Measurements from ENCODE around the gene MAU2.

MAU2 gene

GRCh38 chr19:19306191-19306590 lies 14.4 kb upstream of the MAU2 start:
- ATAC-seq: no peak

- no peak for ATAC-seq
These were observed 12.3 kb upstream of the MAU2 start for GRCh38 chr19:19308373-19308772.

DNA sequence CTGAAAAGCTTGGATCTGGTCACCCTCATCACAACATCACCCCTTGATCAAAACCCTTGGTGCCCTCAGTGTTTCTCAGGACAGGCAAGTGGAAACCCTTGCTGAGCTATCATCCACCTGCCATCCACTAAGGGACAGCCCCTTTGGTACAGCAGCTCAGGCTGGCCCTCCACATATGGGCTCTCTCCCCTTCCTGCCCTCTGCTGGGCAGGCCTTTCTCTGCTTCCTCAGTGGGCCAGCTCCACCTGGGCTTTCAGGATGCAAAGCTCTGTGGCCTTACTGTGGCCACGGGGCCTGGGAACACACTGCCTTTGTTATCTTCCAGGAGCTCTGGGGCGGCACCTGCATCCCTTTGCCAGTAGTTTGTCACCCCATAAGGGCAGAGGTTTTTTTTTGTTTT lies 5.2 kb upstream of the MAU2 start:
- no peak for ATAC-seq

GRCh38 chr19:19316082-19316481 lies 4.5 kb upstream of the MAU2 start:
- no peak for ATAC-seq

- ATAC-seq: no peak
These were observed 783 bp upstream of the MAU2 start for GRCh38 chr19:19319732-19320360.

- ATAC-seq: no peak
These were observed 530 bp downstream of the MAU2 start for GRCh38 chr19:19321141-19321577.

GRCh38 chr19:19324059-19324770 lies 3.6 kb downstream of the MAU2 start:
- no peak for ATAC-seq

GRCh38 chr19:19327672-19328071 lies 7.0 kb downstream of the MAU2 start:
- no peak for ATAC-seq

DNA sequence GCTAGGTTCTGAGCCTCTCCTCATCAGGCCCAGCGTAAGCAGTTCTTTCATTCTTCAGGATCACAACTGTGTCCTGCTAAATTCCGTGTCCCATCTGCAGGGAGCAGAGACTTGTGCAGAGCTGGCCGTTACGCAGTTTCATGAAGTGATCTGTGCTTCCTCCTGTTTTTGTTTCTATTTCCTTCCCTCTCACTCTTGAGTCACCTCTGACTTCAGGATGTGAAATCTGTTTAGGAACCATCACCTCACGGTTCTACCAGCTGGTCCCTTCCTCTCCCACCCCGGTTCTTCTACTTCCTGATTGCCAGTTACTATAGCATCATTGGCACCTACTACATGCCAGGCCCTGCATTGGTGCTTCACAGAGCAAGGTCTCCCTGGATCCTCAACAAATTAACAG lies 8.5 kb downstream of the MAU2 start:
- peak in 1 of 2 donors; percentile 49 for ATAC-seq

DNA sequence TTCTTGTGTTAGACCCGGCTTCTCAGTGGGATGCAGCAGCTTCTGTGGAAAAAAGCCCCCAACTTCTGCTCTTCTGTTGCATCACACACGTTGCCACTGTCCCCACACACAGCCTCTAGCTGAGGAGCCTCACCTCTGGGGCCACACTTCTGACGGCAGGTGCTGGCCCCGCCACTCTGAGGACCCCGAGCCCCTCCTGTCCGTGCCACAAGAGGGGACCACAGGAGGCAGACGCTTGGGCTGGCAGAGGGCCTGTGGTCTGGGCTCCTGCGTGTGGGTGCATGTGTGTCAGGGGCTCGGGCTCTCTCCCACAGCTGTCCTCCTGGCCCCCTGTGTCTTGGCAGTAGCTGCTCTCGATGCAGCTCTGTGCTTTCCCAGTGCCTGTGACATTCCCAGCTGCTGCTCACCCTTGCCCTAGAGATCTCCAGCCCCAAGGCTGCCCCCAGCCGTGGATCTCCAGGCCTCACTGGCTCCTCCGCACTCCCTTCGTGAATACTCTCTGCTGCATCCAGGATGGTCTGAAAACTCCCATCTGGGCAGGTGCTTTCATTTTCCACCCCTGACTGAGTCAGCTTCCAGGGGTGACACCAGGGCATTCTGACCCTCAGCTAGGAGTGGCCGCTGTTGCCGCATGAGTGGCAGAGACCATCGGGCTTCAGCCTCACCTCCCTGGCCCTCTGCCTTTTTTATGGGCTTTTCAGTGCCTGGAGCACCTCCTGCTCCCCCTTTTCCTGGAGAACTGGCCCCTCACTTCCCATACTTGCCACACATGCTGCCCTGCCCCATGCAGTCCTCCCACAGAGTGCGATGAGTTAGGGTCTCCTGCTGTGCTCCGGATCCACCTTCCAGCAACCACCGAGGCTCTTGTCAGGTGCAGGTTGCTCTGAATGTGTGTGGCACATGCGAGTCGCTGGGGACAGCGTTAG lies 13.7 kb downstream of the MAU2 start:
- no peak for ATAC-seq

- no peak for ATAC-seq
These were observed 14.3 kb downstream of the MAU2 start for GRCh38 chr19:19334989-19335344.

DNA sequence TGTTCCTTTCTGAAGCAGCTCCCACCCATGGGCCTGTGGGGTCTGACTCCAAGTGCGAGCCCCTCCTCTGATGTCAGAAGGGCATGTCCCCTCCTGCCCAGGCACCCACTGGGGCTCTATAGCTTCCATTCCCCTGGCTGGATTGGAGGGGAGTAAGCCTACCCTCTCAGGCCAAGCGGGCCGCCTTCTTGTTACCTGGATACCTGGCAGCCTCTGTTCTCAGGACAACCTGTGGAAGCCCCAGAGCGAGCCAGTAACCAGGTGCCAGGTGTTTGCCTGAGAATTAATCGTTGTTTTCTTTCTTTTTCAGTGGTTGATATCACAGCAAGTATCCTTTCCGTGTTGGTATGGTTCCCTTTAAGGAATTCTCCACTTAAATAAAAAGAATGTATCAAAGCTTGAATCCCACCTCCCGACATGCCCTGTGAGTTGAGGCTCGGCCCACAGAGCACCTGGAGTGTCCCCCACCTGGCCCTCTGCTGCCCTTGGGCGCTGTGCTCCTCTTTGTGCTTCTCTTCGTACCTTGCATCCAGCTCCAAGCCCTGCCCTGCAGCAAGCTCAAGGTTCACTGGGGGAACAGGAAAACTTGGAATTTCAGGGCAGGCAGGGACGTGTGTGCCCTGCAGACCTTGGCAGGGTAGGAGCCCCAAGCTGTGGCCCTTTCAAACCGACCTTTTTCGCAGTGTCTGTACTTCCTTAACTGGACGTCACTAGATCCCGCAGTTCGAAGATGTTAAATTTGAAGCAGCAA lies 15.0 kb downstream of the MAU2 start:
- ATAC-seq: no peak

- no peak for ATAC-seq
These were observed 16.0 kb downstream of the MAU2 start for GRCh38 chr19:19336597-19336996.

GRCh38 chr19:19337120-19337519 lies 16.5 kb downstream of the MAU2 start:
- ATAC-seq: no peak

- no peak for ATAC-seq
These were observed 17.5 kb downstream of the MAU2 start for GRCh38 chr19:19338082-19338481.

GRCh38 chr19:19341026-19341425 lies 20.4 kb downstream of the MAU2 start:
- no peak for ATAC-seq

DNA sequence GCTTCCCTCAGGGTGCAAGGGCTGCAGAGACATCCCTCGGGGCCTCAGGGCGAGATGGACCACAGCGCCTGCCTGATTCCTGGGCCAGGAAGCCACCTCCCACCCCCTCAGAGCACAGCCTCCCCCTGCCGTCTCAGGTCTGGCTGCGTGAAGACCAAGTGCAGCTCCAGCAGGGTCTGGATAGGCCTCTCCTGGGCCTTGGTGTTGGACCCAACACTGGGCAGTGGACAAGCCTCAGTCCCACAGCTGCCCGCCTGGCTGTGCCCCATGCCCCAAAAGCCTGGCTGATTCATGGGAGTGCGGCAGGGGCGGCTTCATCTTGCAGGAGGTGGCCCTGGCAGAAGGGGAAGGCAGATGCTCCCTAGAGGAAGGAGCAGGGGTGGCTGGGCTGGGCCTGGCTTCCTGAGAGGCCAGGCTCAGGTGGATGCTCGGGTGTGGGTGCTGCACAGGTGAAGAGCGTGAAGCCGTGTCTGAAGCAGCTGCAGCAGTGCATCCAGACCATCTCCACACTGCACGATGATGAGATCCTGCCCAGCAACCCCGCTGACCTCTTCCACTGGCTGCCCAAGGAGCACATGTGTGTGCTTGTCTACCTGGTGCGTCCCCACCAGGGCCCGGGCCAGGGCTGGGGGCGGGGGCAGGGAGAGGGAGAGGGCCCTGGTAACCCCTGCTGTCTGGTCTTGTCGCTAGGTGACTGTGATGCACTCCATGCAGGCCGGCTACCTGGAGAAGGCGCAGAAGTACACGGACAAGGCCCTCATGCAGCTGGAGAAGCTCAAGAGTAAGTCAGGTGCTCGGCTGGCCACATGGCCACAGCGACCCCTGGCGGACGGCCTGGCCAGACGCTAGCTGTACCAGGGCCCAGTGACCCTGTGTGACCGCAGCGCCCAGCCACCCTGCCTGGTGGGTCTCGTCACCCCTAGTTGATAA lies 21.7 kb downstream of the MAU2 start:
- ATAC-seq: no peak

DNA sequence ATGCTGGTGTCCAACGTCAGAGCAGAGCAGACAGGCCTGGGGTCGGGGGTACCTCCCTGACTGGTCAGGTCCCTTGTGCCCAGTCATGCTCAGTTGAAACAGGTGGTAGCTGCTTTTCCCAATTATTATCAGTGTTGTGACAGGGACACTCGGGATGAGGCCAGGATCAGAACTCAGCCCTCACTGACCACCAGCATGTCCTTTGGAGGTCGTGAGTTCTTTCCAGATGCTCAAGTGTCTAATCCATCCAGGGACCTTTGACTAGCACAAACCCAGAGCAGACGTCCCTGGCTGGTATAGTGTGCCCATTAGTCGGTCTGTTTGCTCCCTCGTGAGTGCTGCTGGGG lies 22.4 kb downstream of the MAU2 start:
- no peak for ATAC-seq

DNA sequence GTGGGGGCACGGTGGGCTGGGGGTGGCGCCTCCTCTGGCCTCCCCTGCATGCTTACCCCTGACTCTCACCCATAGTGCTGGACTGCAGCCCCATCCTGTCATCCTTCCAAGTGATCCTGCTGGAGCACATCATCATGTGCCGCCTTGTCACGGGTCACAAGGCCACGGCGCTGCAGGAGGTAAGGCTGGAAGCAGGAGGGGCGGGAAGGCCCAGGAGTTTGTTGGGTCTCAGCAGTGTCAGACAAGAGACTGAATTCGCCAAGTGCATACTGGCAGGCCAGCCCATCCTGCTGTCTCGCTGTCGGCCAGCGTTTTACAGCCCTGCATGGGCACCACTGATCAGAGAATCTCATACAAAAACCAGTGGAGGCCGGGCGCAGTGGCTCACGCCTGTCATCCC lies 23.1 kb downstream of the MAU2 start:
- ATAC-seq: no peak

- ATAC-seq: no peak
These were observed 24.6 kb downstream of the MAU2 start for GRCh38 chr19:19345232-19345631.

- no peak for ATAC-seq
These were observed 25.3 kb downstream of the MAU2 start for GRCh38 chr19:19345970-19346369.

Measured in activated CD4-positive, CD25-positive, alpha-beta regulatory T cell treated with anti-CD3 and anti-CD28 coated beads, Interleukin-2, amount 50 U/mL, for 24 hours (primary cell).